Right ventricle myocardium inferior (tissue), 1 donor: Measurements from ENCODE around the gene HOXB4. TPM values are rescaled to one million over a fixed set of nuclear protein-coding genes. Genes with fewer than 3 reads are reported as not detected.

ENCODE experiments used
- ATAC-seq: fragments of 200-7000 bp; cut with Tn5 transposase; one replicate; pipeline ENCODE4 v1.9.1; 2020; ENCODE audit warnings: mild to moderate bottlenecking, moderate library complexity
- DNase-seq: peaks from one replicate; pipeline ENCODE4 v3.0.0; 2021; ENCODE audit errors: missing footprints
- intact Hi-C: fragments of 100-400 bp; cut with DNase I; formaldehyde crosslinking; loops from one replicate; pipeline ENCODE4 v1.11.0; 2022
- long read RNA-seq: library from polyadenylated mRNA; unstranded; transcript quantifications from one replicate; pipeline ENCODE4 v2.0.0, GENCODE V29; 2021
- total RNA-seq: library from RNA; stranded (reverse); fragmentation: NEBNext Ultra II Directional; extraction: Animal tissue kit (Norgen Biotek cat#: 25700); gene quantifications from one replicate; pipeline ENCODE4 v1.2.1, GENCODE V29; 2021
- donor health status: DM: no; HTN: yes; CAD: no; lungs with severe emphysema.

Gene HOXB4
- 0.38 TPM for total RNA-seq
- long read RNA-seq: 0 reads

- DNase-seq (peak; percentile 87), ATAC-seq (no peak)
- intact Hi-C loops: no loop called here
Observed at GRCh38 chr17:48577946-48578615, at the start of gene HOXB4. Gene HOXB4, minus strand, starts transcription at chr17:48578350. Its CDS starts 31 bp downstream, at chr17:48578319.

- intact Hi-C loops: no loop called here
- ATAC-seq (no peak), DNase-seq (no peak)
Observed at GRCh38 chr17:48627118-48627597, 49.0 kb upstream of the HOXB4 start.

GRCh38 chr17:48626245-48627117 lies 48.3 kb upstream of the HOXB4 start, which contains the start of gene HOXB9:
Gene HOXB9, minus strand, starts transcription at chr17:48626358. Its CDS starts 89 bp downstream, at chr17:48626269.
- intact Hi-C loops: no loop called here
- no peak for ATAC-seq
- no peak for DNase-seq

- intact Hi-C loops: no loop called here
- DNase-seq (no peak), ATAC-seq (peak; percentile 26)
Observed at GRCh38 chr17:48625495-48626244, 47.5 kb upstream of the HOXB4 start.

GRCh38 chr17:48624544-48625494 lies 46.7 kb upstream of the HOXB4 start:
- intact Hi-C loops: no loop called here
- no peak for DNase-seq
- no peak for ATAC-seq

- DNase-seq (no peak), ATAC-seq (no peak)
- intact Hi-C loops: no loop called here
Observed at GRCh38 chr17:48624118-48624517, 46.0 kb upstream of the HOXB4 start.

- intact Hi-C loops: no loop called here
- DNase-seq (no peak), ATAC-seq (no peak)
Observed at GRCh38 chr17:48623583-48623982, 45.4 kb upstream of the HOXB4 start.

- no peak for ATAC-seq
Observed at GRCh38 chr17:48622857-48623256, 44.7 kb upstream of the HOXB4 start.

GRCh38 chr17:48621410-48622392 lies 43.6 kb upstream of the HOXB4 start:
- intact Hi-C loops: no loop called here
- ATAC-seq: no peak
- no peak for DNase-seq

More at GRCh38 chr17:48622857-48623256, 44.7 kb upstream of the HOXB4 start:
- no peak for DNase-seq
- intact Hi-C loops: no loop called here

- intact Hi-C loops: no loop called here
- DNase-seq (no peak), ATAC-seq (no peak)
Observed at GRCh38 chr17:48620461-48621139, 42.5 kb upstream of the HOXB4 start.

GRCh38 chr17:48619826-48620449 lies 41.8 kb upstream of the HOXB4 start:
- DNase-seq (no peak), ATAC-seq (no peak)
- intact Hi-C loops: loop anchor here (2.0 to 10.0 kb wide), 4 partner anchors 19 to 595 kb away; no protein-coding TSS in a partner anchor

- DNase-seq: peak; percentile 92
- intact Hi-C loops: loop anchor here (1.0 to 10.0 kb wide), 5 partner anchors 18 to 594 kb away; no protein-coding TSS in a partner anchor
- peak; percentile 79 for ATAC-seq
Observed at GRCh38 chr17:48618256-48618896, 40.2 kb upstream of the HOXB4 start.

- no peak for ATAC-seq
- intact Hi-C loops: loop anchor here (1.0 to 10.0 kb wide), 5 partner anchors 17 to 593 kb away; no protein-coding TSS in a partner anchor
- DNase-seq: no peak
Observed at GRCh38 chr17:48617471-48618255, 39.5 kb upstream of the HOXB4 start.

- intact Hi-C loops: loop anchor here (5.0 to 10.0 kb wide), 3 partner anchors 265 to 592 kb away; no protein-coding TSS in a partner anchor
- DNase-seq (no peak), ATAC-seq (no peak)
Observed at GRCh38 chr17:48616717-48617470, 38.7 kb upstream of the HOXB4 start.
